HT1080 (cell line): ENCODE measurements around the gene OR2Z1. TPM values are rescaled to one million over a fixed set of nuclear protein-coding genes. Genes with fewer than 3 reads are reported as not detected.
"Not testable (repeated sequence)": the region's sequence is repeated elsewhere in the genome, so short reads cannot be mapped to it uniquely, and the experiment has no call there.

Source experiments
- DNase-seq: peaks from one replicate; pipeline ENCODE4 v3.0.0-alpha.2; 2015; ENCODE audit warnings: low read depth
- small RNA-seq: library from RNA; depleted of rRNA; stranded (forward); fragments of <200 nt; gene quantifications from one replicate; pipeline ENCODE3, GENCODE V24; 2014
- total RNA-seq: library from RNA; depleted of rRNA; stranded (reverse); fragments of >200 nt; shearing (Covaris generic); gene quantifications from 2 replicates; pipeline ENCODE4 v1.2.3, GENCODE V29; 2014; rRNA removed

Gene OR2Z1
- total RNA-seq, 1 experiment from 2014 or later: not detected

DNA sequence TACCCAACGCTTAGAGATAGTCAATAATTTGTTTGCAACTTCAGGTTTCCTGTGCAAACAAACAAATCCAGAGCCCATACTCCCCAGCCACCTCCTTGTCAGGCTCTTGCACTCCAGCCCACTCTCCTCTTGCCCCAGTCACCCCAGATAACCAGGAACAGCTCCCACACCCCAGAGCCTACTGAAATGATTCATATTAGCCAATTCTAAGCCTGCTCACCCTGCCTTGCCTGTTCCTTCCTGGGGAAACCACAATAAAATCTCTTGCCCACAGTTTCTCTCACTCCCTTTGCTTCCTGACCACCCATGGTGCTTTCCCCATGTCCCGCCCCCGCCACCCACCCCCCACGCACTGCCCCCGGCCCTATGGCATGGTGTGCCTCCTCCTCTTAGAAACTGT is 19.1 kb upstream of the OR2Z1 start:
- DNase-seq: no peak

DNA sequence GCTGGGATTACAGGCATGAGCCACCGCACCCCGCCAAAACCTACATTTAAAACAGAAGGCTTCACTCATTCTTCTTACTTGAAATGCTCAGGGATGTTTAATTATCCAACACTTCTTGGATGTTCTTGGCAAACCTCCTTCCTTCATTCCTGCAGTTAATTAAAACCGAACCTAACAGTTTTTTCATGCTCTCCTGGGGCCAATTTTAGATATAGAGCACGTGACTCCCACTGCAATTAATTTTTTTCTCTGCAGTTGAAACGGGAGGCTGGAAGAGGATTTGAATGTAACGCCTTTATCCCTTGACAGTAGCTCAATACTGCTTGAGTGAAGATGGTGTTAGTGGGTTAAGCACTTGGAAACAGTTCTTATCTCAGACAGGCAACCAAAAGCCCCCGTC is 18.2 kb upstream of the OR2Z1 start:
- DNase-seq: no peak

DNA sequence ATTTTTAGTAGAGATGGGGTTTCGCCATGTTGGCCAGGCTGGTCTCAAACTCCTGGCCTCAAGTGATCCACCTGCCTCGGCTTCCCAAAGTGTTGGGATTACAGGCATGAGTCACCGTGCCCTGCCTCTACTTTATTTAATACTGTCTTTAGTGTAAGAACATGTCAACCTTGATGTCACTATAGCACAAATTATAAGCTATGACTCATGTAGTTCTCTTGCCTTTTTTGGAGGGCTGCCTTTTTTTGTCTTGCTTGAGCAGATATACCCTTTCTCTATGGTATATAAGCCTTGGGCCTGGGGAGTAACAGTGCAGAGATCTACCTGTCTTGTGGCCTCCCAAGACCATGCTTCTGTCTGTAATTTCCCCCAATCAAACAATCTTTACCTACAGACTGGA is 16.1 kb upstream of the OR2Z1 start:
- DNase-seq: not testable (repeated sequence)

DNA sequence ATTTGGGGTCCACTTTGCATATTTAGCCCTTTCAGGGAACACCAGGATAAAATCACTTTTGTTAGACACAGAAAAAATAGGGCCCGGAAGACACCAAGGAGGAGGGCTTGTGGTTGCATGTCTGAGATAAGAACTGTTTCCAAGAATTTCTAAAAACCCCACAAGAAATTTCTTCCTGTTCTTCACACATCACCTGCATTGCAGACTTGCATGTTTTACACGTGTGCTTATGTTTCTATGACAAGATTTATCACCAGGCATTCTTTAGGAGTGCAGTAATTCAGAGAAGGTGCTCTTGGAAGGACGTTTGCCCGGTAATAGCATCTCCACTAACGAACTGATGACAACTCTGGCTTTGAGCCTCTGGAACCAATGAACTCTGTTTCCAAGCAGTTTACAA is 15.7 kb upstream of the OR2Z1 start:
- no peak for DNase-seq

DNA sequence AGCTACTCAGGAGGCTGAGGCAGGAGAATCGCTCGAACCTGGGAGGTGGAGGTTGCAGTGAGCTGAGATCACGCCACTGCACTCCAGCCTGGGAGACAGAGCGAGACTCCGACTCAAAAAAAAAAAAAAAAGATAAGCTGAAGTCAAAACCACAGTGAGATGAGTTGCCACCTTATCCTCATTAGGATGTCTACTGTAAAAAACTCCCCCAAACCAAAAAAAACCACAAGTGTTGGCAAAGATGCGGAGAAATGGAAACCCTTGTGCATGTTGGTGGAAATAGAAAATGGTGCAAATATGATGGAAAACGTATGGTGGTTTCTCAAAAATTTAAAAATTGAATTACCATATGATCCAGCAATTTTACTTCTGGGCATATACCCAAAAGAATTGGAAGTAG is 11.1 kb upstream of the OR2Z1 start:
- DNase-seq: not testable (repeated sequence)

DNA sequence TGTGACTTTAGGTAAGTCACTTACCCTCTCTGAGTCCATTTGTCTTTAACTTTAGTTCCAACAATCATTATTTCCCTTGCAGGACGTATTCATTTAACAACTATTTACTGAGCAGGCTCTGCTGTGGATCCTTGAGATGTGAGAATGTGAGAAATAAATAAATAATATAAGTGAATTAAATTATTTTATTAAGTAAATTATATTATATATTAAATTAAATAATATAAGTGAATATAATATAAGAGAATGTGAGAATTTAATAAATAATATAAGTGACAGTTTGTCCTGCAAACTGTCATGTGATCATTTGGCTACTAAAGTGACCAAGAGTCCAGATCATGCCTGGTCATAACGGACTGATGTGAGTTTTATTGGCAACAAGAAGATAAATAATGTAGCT is 598 bp downstream of the OR2Z1 start:
- no peak for DNase-seq

DNA sequence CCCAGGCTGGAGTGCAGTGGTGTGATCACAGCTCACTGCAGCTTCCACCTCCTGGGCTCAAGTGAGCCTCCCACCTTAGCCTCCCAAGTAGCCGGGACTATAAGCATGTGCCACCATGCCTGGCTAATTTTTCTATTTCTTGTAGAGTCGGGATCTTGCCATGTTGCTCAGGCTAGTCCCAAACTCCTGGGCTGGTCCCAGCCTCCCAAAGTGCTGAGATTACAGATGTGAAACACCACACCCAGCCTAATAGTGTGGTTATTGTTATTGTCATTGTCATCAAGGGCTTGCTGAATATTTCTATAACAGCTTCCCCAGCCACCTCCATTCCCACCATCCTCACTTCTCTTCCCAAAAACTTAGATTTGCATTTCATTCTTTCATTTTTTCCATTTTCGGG is 2.8 kb downstream of the OR2Z1 start:
- no peak for DNase-seq

DNA sequence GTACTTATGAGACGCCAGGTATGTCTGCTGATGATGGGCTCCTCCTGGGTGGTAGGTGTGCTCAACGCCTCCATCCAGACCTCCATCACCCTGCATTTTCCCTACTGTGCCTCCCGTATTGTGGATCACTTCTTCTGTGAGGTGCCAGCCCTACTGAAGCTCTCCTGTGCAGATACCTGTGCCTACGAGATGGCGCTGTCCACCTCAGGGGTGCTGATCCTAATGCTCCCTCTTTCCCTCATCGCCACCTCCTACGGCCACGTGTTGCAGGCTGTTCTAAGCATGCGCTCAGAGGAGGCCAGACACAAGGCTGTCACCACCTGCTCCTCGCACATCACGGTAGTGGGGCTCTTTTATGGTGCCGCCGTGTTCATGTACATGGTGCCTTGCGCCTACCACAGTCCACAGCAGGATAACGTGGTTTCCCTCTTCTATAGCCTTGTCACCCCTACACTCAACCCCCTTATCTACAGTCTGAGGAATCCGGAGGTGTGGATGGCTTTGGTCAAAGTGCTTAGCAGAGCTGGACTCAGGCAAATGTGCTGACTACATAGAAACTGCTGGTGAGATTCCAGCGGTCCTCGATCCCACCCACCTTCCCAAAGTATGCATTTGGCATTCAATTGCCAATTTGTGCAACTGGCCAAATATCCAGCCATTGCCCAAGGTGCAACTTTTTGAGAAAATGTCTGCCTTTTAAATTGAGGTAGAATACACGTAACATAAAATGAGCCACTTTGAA is 10.2 kb downstream of the OR2Z1 start:
- no peak for DNase-seq

DNA sequence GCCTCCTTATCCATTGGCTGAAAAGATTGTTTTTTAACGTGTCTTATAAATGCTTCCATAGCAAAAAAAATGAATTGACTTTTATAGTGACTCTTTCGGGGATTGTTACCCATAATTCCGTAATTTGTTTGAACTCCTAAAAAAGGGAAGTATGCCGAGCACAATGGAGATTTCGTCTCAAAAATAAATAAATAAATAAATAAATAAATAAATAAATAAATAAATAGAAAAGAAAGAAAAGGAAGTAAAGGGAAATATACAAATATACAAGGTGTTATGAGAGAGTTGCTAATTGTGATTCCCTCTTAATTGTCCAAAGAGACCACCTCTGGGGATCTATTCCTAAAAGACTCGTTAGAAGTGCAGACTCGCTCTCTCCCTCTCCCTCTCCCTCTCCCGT is 16.9 kb downstream of the OR2Z1 start:
- no peak for DNase-seq

DNA sequence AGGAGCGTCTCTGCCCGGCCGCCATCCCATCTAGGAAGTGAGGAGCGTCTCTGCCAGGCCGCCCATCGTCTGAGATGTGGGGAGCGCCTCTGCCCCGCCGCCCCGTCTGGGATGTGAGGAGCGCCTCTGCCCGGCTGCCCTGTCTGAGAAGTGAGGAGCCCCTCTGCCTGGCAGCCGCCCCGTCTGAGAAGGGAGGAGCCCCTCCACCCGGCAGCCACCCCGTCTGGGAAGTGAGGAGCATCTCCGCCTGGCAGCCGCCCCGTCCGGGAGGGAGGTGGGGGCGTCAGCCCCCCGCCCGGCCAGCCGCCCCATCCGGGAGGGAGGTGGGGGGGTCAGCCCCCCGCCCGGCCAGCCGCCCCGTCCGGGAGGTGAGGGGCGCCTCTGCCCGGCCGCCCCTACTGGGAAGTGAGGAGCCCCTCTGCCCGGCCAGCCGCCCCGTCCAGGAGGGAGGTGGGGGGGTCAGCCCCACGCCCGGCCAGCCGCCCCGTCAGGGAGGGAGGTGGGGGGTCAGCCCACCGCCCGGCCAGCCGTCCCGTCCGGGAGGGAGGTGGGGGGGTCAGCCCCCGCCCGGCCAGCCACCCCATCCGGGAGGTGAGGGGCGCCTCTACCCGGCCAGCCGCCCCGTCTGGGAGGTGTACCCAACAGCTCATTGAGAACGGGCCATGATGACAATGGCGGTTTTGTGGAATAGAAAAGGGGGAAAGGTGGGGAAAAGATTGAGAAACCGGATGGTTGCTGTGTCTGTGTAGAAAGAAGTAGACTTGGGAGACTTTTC is 18.0 kb downstream of the OR2Z1 start:
- DNase-seq: not testable (repeated sequence)

DNA sequence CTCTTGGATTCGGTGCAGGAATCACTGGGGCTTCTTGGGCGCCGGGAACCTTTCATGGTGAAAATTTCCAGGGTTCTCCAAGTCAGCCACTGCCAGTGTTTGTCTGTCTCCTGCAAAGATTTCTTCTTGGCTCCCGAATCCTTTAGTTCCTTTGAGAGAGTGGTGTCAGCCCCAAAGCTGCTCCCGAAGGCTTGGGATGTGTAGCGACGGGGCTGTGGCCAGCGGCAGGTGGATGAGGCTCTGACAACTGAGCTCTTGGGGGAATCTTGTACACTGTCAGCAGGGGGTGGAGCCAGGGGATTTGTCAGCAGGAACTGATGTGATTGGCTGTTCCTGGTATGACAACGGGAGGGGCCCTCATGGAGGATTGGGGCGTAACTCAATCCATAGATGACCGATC is 45.8 kb downstream of the OR2Z1 start:
- not testable (repeated sequence) for DNase-seq

DNA sequence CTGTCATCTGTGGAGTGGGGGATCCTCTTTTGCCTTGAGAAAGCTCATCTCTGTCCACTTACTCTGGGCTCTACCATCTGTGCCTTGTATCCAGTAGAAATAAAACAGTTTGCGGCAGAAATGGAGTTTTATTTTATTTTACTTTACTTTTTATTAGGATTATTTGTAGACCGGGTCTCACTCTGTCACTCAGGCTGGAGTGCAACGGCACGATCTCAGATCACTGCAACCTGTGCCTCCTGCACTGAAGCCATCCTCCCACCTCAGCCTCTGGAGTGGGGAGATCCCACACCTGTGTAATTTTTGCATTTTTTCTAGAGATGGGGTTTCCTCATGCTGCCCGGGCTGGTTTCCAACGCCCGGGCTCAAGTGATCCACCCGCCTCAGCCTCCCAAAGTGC is 47.8 kb downstream of the OR2Z1 start:
- not testable (repeated sequence) for DNase-seq

DNA sequence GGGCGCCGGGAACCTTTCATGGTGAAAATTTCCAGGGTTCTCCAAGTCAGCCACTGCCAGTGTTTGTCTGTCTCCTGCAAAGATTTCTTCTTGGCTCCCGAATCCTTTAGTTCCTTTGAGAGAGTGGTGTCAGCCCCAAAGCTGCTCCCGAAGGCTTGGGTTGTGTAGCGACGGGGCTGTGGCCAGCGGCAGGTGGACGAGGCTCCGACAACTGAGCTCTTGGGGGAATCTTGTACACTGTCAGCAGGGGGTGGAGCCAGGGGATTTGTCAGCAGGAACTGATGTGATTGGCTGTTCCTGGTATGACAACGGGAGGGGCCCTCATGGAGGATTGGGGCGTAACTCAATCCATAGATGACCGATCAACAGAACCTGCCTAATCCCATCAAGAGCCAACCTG is 52.2 kb downstream of the OR2Z1 start:
- not testable (repeated sequence) for DNase-seq

Small RNA genes within 50 kb of the gene (small RNA-seq; reads per million reads assigned to genes)
- not detected for gene AC012616.1

Other genes starting within 250 kb of the OR2Z1 start
- not detected in 2 replicates for gene PRAM1, start 219.0 kb upstream of the OR2Z1 start, total RNA-seq
- 4.1 and 8.5 TPM in 2 replicates for gene ZNF414, start 207.5 kb upstream of the OR2Z1 start, total RNA-seq
- gene MYO1F, start 144.2 kb upstream of the OR2Z1 start, total RNA-seq: not detected in 2 replicates
- not detected in 2 replicates for gene ADAMTS10, start 110.9 kb upstream of the OR2Z1 start, total RNA-seq
- gene NFILZ, start 91.0 kb upstream of the OR2Z1 start, total RNA-seq: not detected in 2 replicates
- not detected in 2 replicates for gene ACTL9, start 22.8 kb upstream of the OR2Z1 start, total RNA-seq
- 0.11 and 0.13 TPM in 2 replicates for gene ZNF558, start 110.7 kb downstream of the OR2Z1 start, total RNA-seq
- gene MBD3L1, start 110.7 kb downstream of the OR2Z1 start, total RNA-seq: not detected in 2 replicates